ENCODE results near the gene TMEM135. TPM values are rescaled to one million over a fixed set of nuclear protein-coding genes. Genes with fewer than 3 reads are reported as not detected.

The TMEM135 gene
- total RNA-seq, 1 experiment from 2014 or later: 70.3 TPM

- Histone ChIP-seq H3K9me3 (ENCODE audit: low read depth, low read length, poor library complexity, severe bottlenecking) (no peaks in the 10 kb centered on the region), H3K36me3 (ENCODE audit: insufficient read depth, low read length, poor library complexity, severe bottlenecking) (peaks cover 3% of the 10 kb centered on the region), H3K4me3 (ENCODE audit: low read depth, low read length, poor library complexity, severe bottlenecking) (no peak overlapping the region), H3K4me1 (ENCODE audit: insufficient read depth, low read length, poor library complexity, severe bottlenecking) (peaks cover 58% of the 10 kb centered on the region), H3K27me3 (replicated peaks; ENCODE audit: insufficient read depth, low read depth, low read length, poor library complexity) (no peaks in the 10 kb centered on the region), H3K27ac (ENCODE audit: low read depth, low read length, poor library complexity, severe bottlenecking) (no peak overlapping the region)
- intact Hi-C loops (cut with micrococcal nuclease; ENCODE audit: unreplicated experiment): no loop called here
- no peak for DNase-seq (ENCODE audit: low spot score)
- TF ChIP-seq, protein P1, sequence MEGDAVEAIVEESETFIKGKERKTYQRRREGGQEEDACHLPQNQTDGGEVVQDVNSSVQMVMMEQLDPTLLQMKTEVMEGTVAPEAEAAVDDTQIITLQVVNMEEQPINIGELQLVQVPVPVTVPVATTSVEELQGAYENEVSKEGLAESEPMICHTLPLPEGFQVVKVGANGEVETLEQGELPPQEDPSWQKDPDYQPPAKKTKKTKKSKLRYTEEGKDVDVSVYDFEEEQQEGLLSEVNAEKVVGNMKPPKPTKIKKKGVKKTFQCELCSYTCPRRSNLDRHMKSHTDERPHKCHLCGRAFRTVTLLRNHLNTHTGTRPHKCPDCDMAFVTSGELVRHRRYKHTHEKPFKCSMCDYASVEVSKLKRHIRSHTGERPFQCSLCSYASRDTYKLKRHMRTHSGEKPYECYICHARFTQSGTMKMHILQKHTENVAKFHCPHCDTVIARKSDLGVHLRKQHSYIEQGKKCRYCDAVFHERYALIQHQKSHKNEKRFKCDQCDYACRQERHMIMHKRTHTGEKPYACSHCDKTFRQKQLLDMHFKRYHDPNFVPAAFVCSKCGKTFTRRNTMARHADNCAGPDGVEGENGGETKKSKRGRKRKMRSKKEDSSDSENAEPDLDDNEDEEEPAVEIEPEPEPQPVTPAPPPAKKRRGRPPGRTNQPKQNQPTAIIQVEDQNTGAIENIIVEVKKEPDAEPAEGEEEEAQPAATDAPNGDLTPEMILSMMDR (conservative IDR thresholded peaks at IDR 0.05; ENCODE audit: low read depth, low read length): no peak
- no peak for TF ChIP-seq EZH2 (IDR thresholded peaks at IDR 0.05; ENCODE audit: borderline replicate concordance, low read depth, low read length, poor library complexity, severe bottlenecking)
- ChIA-PET POLR2A (ENCODE audit: low non-redundant PET) (no interaction called here), CTCF (no interaction called here)
- no TSS peak for BruUV-seq (replicated peaks)
These were observed 90.6 kb downstream of the TMEM135 start for GRCh38 chr11:87128372-87128771.

DNA sequence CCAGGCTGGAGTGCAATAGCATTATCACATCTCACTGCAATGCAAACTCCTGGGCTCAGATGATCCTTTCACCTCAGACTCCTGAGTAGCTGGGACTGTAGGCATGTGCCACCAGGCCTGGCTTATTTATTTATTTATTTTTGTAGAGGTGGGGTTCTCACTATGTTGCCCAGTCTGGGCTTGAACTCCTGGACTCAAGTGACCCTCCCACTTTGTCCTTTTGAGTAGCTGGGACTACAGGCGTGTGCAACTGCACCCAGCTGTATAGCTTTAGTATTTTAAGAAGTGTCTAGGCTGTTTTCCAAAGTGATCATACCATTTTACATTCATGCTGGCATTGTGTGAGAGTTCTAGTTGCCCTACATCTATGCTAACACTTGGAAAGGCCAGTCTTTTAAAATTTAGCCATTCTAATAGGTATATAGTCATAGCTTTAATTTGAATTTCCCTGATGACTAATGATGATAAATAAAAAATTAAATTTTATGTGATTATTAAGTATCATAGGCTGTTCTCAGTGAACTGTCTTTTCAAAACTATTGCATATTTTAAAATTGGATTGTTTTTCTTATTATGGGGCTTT, 96.9 kb downstream of the TMEM135 start:
- TF ChIP-seq EZH2 (IDR thresholded peaks at IDR 0.05; ENCODE audit: borderline replicate concordance, low read depth, low read length, poor library complexity, severe bottlenecking): no peak
- TF ChIP-seq, protein P1 (conservative IDR thresholded peaks at IDR 0.05; ENCODE audit: low read depth, low read length): no peak
- H3K36me3 ChIP-seq (ENCODE audit: insufficient read depth, low read length, poor library complexity, severe bottlenecking): peaks cover 16% of the 10 kb centered on the region
- intact Hi-C loops (cut with micrococcal nuclease; ENCODE audit: unreplicated experiment): no loop called here
- peaks cover 24% of the 10 kb centered on the region for H3K4me1 ChIP-seq (ENCODE audit: insufficient read depth, low read length, poor library complexity, severe bottlenecking)
- peaks cover 12% of the 10 kb centered on the region for H3K9me3 ChIP-seq (ENCODE audit: low read depth, low read length, poor library complexity, severe bottlenecking)
- H3K27me3 ChIP-seq (replicated peaks; ENCODE audit: insufficient read depth, low read depth, low read length, poor library complexity): no peaks in the 10 kb centered on the region
- H3K27ac ChIP-seq (ENCODE audit: low read depth, low read length, poor library complexity, severe bottlenecking): no peak overlapping the region
- no peak for DNase-seq (ENCODE audit: low spot score)
- no TSS peak for BruUV-seq (replicated peaks)
- CTCF ChIA-PET: no interaction called here
- H3K4me3 ChIP-seq (ENCODE audit: low read depth, low read length, poor library complexity, severe bottlenecking): no peak overlapping the region
- POLR2A ChIA-PET (ENCODE audit: low non-redundant PET): interaction anchor here (0.6 to 0.7 kb wide), 2 partner anchors 10 to 112 kb away, joined by 3 read pairs; no protein-coding TSS in a partner anchor

- ChIA-PET POLR2A (ENCODE audit: low non-redundant PET) (no interaction called here), CTCF (no interaction called here)
- TF ChIP-seq EZH2 (IDR thresholded peaks at IDR 0.05; ENCODE audit: borderline replicate concordance, low read depth, low read length, poor library complexity, severe bottlenecking): no peak
- TF ChIP-seq, protein P1 (conservative IDR thresholded peaks at IDR 0.05; ENCODE audit: low read depth, low read length): no peak
- H3K4me1 ChIP-seq (ENCODE audit: insufficient read depth, low read length, poor library complexity, severe bottlenecking): peaks cover 17% of the 10 kb centered on the region
- no peaks in the 10 kb centered on the region for H3K27me3 ChIP-seq (replicated peaks; ENCODE audit: insufficient read depth, low read depth, low read length, poor library complexity)
- intact Hi-C loops (cut with micrococcal nuclease; ENCODE audit: unreplicated experiment): no loop called here
- peak overlapping the region; percentile 79 for H3K27ac ChIP-seq (ENCODE audit: low read depth, low read length, poor library complexity, severe bottlenecking)
- DNase-seq (ENCODE audit: low spot score): no peak
- H3K4me3 ChIP-seq (ENCODE audit: low read depth, low read length, poor library complexity, severe bottlenecking): no peak overlapping the region
- peaks cover 23% of the 10 kb centered on the region for H3K9me3 ChIP-seq (ENCODE audit: low read depth, low read length, poor library complexity, severe bottlenecking)
- no TSS peak for BruUV-seq (replicated peaks)
- peaks cover 20% of the 10 kb centered on the region for H3K36me3 ChIP-seq (ENCODE audit: insufficient read depth, low read length, poor library complexity, severe bottlenecking)
These were observed 98.5 kb downstream of the TMEM135 start for GRCh38 chr11:87136236-87136635.
